ENCODE results near the gene TNFSF11. TPM values are rescaled to one million over a fixed set of nuclear protein-coding genes. Genes with fewer than 3 reads are reported as not detected.

The TNFSF11 gene
- total RNA-seq, 1 experiment from 2014 or later = 0.90 TPM

DNA sequence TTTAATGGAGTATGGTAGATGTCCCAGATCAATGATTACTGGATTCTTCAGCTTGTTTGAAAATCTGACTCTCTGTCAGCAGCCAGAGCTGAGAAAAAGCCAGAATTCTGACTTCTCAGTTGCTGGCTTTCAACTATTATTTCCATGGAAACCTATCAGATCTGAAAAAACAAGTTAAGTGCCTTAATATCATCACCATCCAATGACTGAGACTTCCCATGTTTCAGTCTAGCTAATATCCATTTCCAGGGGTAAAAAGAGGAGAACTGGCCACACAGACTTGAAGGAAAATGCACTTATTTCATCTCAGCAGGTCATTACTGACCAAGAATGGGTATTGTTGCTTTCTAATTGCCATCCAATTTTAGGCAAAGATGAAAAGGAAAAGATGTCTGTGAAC is 75.2 kb downstream of the TNFSF11 start:
- Histone ChIP-seq H3K36me3 (replicated peaks; ENCODE audit: control insufficient read depth, insufficient read depth, low read length) (no peaks in the 10 kb centered on the region), H3K4me3 (ENCODE audit: insufficient read depth, low read depth, low read length) (no peak overlapping the region), H3K27me3 (ENCODE audit: control insufficient read depth, insufficient read depth, low read length) (no peaks in the 10 kb centered on the region)
- no peak for DNase-seq

DNA sequence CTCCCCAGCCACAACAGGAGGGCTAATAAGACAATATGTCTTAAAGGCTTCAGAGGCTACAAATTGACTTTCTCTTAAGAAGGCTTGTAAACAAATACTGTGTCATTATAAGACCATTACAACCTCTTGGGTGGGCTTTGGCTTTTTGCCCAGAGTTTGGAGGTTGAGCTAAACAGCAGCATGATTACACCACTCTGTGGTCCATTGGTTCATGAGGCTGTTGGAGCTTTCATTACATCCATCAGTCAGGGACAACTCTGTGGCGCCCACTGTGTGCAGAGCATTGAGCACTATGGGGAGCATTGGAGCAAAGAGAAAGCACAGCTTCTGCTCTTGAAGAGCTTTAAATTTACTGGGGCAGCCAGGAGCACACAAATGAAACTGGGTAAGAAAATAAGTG is 75.9 kb downstream of the TNFSF11 start:
- H3K4me3 ChIP-seq (ENCODE audit: insufficient read depth, low read depth, low read length) = no peak overlapping the region
- no peaks in the 10 kb centered on the region for H3K36me3 ChIP-seq (replicated peaks; ENCODE audit: control insufficient read depth, insufficient read depth, low read length)
- no peaks in the 10 kb centered on the region for H3K27me3 ChIP-seq (ENCODE audit: control insufficient read depth, insufficient read depth, low read length)
- DNase-seq = no peak

DNA sequence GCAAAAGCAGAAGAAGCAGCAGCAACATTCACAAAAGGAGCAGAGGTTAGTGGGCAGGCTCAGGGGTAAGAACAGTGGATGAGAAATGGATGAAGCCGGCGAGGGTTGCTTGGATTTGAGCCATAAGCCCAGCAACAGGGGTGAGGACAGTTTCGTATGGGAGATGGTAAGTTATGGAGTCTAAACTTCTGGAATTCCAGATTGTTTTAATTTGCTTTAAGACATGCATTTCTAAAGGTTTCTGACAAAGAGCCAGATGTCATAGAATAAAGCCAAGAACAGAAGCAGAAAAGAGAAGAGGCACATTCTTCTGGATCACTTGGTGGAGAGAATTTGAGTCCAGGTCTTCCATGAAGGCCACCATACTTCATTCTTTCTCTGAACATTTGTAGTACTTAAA is 76.6 kb downstream of the TNFSF11 start:
- Histone ChIP-seq H3K4me3 (ENCODE audit: insufficient read depth, low read depth, low read length) (no peak overlapping the region), H3K27me3 (ENCODE audit: control insufficient read depth, insufficient read depth, low read length) (no peaks in the 10 kb centered on the region), H3K36me3 (replicated peaks; ENCODE audit: control insufficient read depth, insufficient read depth, low read length) (no peaks in the 10 kb centered on the region)
- DNase-seq = no peak

DNA sequence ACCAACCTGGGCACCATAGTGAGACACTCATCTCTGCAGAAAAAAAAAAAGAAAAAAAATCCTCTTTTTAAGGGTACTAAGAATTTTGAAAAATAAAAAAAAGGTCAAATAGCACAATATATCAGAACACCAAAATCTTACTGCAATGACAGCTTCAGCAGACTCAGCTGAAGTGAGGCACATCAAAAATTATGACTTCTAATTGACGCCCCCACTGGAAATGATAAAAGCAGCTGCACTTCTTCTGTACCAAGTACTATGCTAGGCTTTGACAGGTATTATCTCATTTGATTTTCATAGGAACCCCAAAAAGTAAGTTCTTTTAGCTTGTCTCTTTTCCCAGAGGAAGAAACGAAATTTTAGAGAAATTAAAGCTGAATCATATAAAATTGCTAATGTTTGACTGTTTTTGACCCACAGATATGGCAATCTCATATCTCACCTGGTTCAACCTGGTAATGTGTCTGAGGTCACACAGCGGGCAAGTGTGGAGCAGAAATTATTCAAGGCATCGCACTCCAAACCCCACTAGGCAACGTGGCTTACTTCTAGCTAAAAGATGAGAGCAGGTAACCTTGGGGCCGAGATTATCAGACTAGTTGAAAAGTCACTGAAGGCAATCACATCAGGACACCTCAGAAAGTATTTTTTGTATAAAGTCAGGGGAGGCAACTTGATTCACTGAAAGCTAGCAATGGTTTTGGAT is 78.1 kb downstream of the TNFSF11 start:
- Histone ChIP-seq H3K4me3 (ENCODE audit: insufficient read depth, low read depth, low read length) (no peak overlapping the region), H3K36me3 (replicated peaks; ENCODE audit: control insufficient read depth, insufficient read depth, low read length) (no peaks in the 10 kb centered on the region), H3K27me3 (ENCODE audit: control insufficient read depth, insufficient read depth, low read length) (no peaks in the 10 kb centered on the region)
- no peak for DNase-seq

DNA sequence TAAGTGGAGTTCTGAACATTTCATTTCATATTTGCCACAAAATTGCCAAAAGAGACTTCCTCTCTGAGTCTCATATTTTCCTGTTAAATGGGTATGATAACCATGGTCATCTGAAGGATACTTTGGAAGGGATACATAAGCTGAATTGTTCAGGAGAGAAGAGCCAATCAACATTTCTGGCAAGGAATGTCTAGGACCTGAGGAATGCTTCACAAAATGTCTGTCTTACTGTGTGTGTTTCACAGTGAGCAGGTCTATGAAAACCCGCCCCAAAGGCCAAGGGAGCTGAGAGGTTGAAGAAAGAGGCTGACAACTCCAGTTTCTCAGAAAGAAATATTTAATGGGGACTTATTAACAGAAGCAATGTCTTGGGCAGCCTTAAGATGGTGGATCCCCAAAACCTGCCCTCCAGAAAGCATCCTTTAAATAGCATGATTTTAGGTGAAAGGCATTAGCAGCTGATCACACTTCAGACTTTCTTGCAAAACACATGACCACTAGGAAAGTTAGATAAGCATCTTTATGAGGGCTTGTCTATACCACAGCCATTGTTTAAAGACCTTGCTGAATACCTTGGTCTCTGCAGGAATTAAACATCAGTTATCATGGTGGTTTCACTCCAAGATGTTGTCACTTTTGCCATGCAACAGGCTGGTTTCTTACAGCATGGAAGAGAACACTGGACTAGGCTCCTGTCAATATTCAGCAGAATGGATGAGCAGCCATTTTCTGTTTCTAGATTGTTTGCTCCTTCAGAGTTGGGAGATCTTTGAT is 78.9 kb downstream of the TNFSF11 start:
- H3K27me3 ChIP-seq (ENCODE audit: control insufficient read depth, insufficient read depth, low read length) = no peaks in the 10 kb centered on the region
- no peak overlapping the region for H3K4me3 ChIP-seq (ENCODE audit: insufficient read depth, low read depth, low read length)
- no peaks in the 10 kb centered on the region for H3K36me3 ChIP-seq (replicated peaks; ENCODE audit: control insufficient read depth, insufficient read depth, low read length)
- DNase-seq = no peak

DNA sequence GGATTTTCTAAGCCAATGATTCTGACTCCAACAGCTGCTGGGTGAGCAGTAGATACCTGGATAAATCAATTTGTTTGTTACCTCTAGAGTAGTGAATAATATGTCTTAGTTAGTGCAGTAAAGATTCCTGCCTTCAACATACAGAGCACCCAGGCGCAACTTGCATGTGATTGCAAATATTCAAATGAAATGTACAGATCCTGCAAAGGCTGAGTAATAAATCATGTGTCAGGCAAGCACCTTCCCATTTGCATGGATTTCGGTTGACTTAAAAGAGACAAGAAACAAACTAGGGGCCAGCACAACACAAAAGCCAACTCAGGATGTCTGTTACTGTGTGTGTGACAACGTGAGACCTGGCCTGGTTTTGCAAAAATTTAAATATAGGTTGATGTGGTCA is 79.7 kb downstream of the TNFSF11 start:
- DNase-seq = no peak
- no peaks in the 10 kb centered on the region for H3K27me3 ChIP-seq (ENCODE audit: control insufficient read depth, insufficient read depth, low read length)
- H3K4me3 ChIP-seq (ENCODE audit: insufficient read depth, low read depth, low read length) = no peak overlapping the region
- no peaks in the 10 kb centered on the region for H3K36me3 ChIP-seq (replicated peaks; ENCODE audit: control insufficient read depth, insufficient read depth, low read length)

DNA sequence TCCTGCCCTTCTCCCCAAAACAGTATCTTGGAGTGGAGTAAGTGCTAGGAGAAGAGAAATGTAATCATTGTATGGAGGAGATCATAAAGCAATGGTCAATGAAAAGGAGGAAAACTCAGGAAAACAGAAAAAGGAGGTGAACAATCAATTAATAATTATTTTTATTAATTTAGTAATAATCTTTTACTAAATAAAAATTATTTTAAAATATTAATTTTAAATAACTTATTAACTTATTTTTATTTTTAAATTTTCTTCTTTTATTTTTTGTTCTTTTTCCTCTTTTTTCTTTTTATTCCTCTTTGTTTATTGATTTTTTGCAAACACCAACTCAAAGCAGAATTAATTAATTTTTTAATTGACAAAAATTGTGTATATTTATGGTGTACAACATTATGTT is 80.3 kb downstream of the TNFSF11 start:
- Histone ChIP-seq H3K36me3 (replicated peaks; ENCODE audit: control insufficient read depth, insufficient read depth, low read length) (no peaks in the 10 kb centered on the region), H3K4me3 (ENCODE audit: insufficient read depth, low read depth, low read length) (no peak overlapping the region), H3K27me3 (ENCODE audit: control insufficient read depth, insufficient read depth, low read length) (no peaks in the 10 kb centered on the region)
- no peak for DNase-seq

DNA sequence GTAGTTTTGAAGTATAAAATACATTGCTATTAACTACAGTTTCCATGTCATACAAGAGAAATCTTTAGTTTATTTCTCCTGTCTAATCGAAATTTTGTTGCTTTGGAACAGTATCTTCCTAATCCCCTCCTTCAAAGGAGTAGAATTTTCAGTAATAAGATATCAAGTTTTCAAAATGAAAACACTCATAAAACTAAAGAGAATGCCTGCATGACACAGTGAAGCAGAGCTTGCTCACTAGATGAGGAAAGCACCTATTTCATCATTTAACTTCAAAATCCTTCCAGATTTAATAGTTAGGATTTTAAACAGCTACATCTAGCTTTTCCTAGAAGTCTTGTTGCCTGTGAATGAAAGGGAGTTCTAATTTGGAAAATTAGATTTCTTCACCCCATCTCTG is 80.8 kb downstream of the TNFSF11 start:
- no peaks in the 10 kb centered on the region for H3K27me3 ChIP-seq (ENCODE audit: control insufficient read depth, insufficient read depth, low read length)
- no peak for DNase-seq
- no peaks in the 10 kb centered on the region for H3K36me3 ChIP-seq (replicated peaks; ENCODE audit: control insufficient read depth, insufficient read depth, low read length)
- H3K4me3 ChIP-seq (ENCODE audit: insufficient read depth, low read depth, low read length) = no peak overlapping the region

DNA sequence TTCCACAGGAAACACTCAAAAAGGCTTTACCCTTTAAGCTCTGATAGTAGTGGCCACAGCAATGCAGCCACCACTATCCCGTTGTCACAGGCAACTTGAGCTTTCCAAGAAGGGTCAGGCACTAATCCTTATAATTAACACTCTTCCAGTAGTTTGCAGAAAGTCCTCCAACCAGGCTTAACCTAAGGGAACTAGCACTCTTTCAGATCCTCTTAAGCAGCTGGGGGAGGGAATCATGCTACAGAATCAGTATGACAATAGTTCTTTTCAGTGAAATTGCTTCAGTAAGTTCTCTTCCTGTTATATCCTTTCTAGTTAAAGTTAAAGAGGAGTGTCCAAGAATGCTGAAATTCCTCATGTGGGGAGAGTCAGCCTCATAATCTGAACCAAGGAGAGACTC is 82.2 kb downstream of the TNFSF11 start:
- peak; percentile 35 for DNase-seq
- H3K4me3 ChIP-seq (ENCODE audit: insufficient read depth, low read depth, low read length) = no peak overlapping the region
- H3K36me3 ChIP-seq (replicated peaks; ENCODE audit: control insufficient read depth, insufficient read depth, low read length) = no peaks in the 10 kb centered on the region
- H3K27me3 ChIP-seq (ENCODE audit: control insufficient read depth, insufficient read depth, low read length) = no peaks in the 10 kb centered on the region

DNA sequence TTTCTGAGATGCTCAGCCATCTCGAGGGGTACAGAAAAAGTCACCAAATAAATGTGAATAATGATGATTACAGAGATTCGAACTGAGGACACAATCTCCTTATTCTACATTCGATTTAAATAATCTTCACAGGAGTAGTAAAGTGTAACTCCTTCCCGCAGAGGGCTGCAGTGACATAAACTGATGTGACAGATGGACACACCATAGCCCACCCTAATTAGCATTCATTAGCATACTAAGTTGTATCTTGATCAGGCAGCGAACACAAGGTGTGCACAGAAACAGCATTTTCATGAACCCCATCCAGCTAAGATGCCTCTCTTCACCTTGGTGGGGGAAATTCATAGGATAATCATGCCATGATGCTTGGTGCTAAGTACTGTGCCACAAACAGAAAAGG is 83.0 kb downstream of the TNFSF11 start:
- Histone ChIP-seq H3K36me3 (replicated peaks; ENCODE audit: control insufficient read depth, insufficient read depth, low read length) (no peaks in the 10 kb centered on the region), H3K4me3 (ENCODE audit: insufficient read depth, low read depth, low read length) (no peak overlapping the region), H3K27me3 (ENCODE audit: control insufficient read depth, insufficient read depth, low read length) (no peaks in the 10 kb centered on the region)
- no peak for DNase-seq

Other genes starting within 250 kb of the TNFSF11 start
- not detected in 2 replicates for gene FAM216B, start 207.4 kb downstream of the TNFSF11 start, total RNA-seq (2014; rRNA removed; shearing (Covaris generic))

Data from H7 (cell line).